IMR-90 (cell line): ENCODE measurements around the gene CDX1. TPM values are rescaled to one million over a fixed set of nuclear protein-coding genes. Genes with fewer than 3 reads are reported as not detected.

Experiments
- ATAC-seq: fragments of 200-7000 bp; cut with Tn5 transposase; 2 replicates; pipeline ENCODE4 v1.9.1; 2020; ENCODE audit warnings: low read depth, mild to moderate bottlenecking, moderate library complexity
- BruUV-seq: library from RNA; stranded (reverse); fragments of 400-500 nt; replicated peaks from 2 replicates; lab custom pipeline; 2021; lab: Mats Ljungman, UMichigan
- CTCF ChIA-PET: fragments of 300-600 bp; formaldehyde crosslinking; extraction: SDS; loops from one replicate; lab custom pipeline; 2021; ENCODE audit warnings: antibody characterized with exemption; lab: Yijun Ruan, JAX
- POLR2A ChIA-PET: fragments of 300-600 bp; sonication (Branson Sonifier 250); formaldehyde crosslinking; loops from one replicate; lab custom pipeline; 2022; ENCODE audit warnings: antibody characterized with exemption; ENCODE audit not compliant: unreplicated experiment; lab: Charles Lee
- DNase-seq: peaks from one replicate; pipeline ENCODE4 v3.0.0; 2013
- H2AFZ ChIP-seq: replicated peaks from 2 replicates; pipeline ENCODE3; 2013; ENCODE audit warnings: low read length, mild to moderate bottlenecking; ENCODE audit not compliant: poor library complexity
- H2AK5ac ChIP-seq: 2 replicates; pipeline ENCODE4 v1.6.1; 2013; ENCODE audit warnings: low read depth, low read length, inconsistent platforms
- H2AK9ac ChIP-seq: replicated peaks from 2 replicates; pipeline ENCODE3; 2013; ENCODE audit warnings: mild to moderate bottlenecking, low read depth, low read length, moderate library complexity; ENCODE audit not compliant: poor library complexity
- H2BK120ac ChIP-seq: 2 replicates; pipeline ENCODE4 v1.6.1; 2013; ENCODE audit warnings: low read depth, low read length, inconsistent platforms
- H2BK15ac ChIP-seq: 3 replicates; pipeline ENCODE4 v1.6.1; 2013; ENCODE audit warnings: low read depth, low read length, inconsistent platforms
- H2BK20ac ChIP-seq: 2 replicates; pipeline ENCODE4 v1.6.1; 2013; ENCODE audit warnings: low read depth, mild to moderate bottlenecking, inconsistent platforms, low read length, moderate library complexity
- H2BK5ac ChIP-seq: 2 replicates; pipeline ENCODE4 v1.6.1; 2013; ENCODE audit warnings: mild to moderate bottlenecking, low read depth, low read length, inconsistent platforms; ENCODE audit not compliant: poor library complexity, severe bottlenecking
- H3K14ac ChIP-seq: replicated peaks from 2 replicates; pipeline ENCODE4 v1.6.1; 2013; ENCODE audit warnings: low read depth, low read length, inconsistent platforms
- H3K18ac ChIP-seq: 2 replicates; pipeline ENCODE4 v1.6.1; 2013; ENCODE audit warnings: low read depth, low read length, control low read depth
- H3K23ac ChIP-seq: 2 replicates; pipeline ENCODE4 v1.6.1; 2013; ENCODE audit warnings: low read depth, low read length, inconsistent platforms
- H3K27ac ChIP-seq: 2 replicates; pipeline ENCODE4 v1.5.1; 2013; ENCODE audit warnings: mild to moderate bottlenecking, control low read depth, low read length; ENCODE audit not compliant: insufficient read depth
- H3K27me3 ChIP-seq: 2 replicates; pipeline ENCODE4 v1.6.1; 2013; ENCODE audit warnings: low read length; ENCODE audit not compliant: control insufficient read depth, insufficient read depth
- H3K36me3 ChIP-seq: 2 replicates; pipeline ENCODE4 v1.6.1; 2013; ENCODE audit warnings: low read length, mixed read lengths; ENCODE audit not compliant: control insufficient read depth, insufficient read depth
- H3K4ac ChIP-seq: 2 replicates; pipeline ENCODE4 v1.6.1; 2013; ENCODE audit warnings: low read depth, low read length, inconsistent platforms
- H3K4me1 ChIP-seq: 2 replicates; pipeline ENCODE4 v1.6.1; 2013; ENCODE audit warnings: low read length, mixed read lengths; ENCODE audit not compliant: control insufficient read depth, insufficient read depth
- H3K4me2 ChIP-seq: 2 replicates; pipeline ENCODE4 v1.6.1; 2013; ENCODE audit warnings: low read depth, mild to moderate bottlenecking, control low read depth, low read length, moderate library complexity
- H3K4me3 ChIP-seq: 2 replicates; pipeline ENCODE4 v1.5.1; 2013; ENCODE audit warnings: low read depth, mild to moderate bottlenecking, control low read depth, low read length, moderate library complexity; ENCODE audit not compliant: insufficient read depth
- H3K56ac ChIP-seq: 2 replicates; pipeline ENCODE4 v1.6.1; 2013; ENCODE audit warnings: low read length, inconsistent platforms; ENCODE audit not compliant: insufficient read depth; ENCODE audit errors: extremely low read depth
- H3K79me1 ChIP-seq, 2 experiments: 2 replicates each; pipeline ENCODE4 v1.6.1; 2013; ENCODE audit warnings: low read length in 2 of 2, inconsistent platforms in 1 of 2, low read depth in 1 of 2
- H3K9ac ChIP-seq: 2 replicates; pipeline ENCODE4 v1.6.1; 2013; ENCODE audit warnings: low read depth, low read length, control low read depth
- H3K9me1 ChIP-seq: 2 replicates; pipeline ENCODE4 v1.6.1; 2013; ENCODE audit warnings: low read length, inconsistent platforms; ENCODE audit not compliant: insufficient read depth
- H3K9me3 ChIP-seq: 2 replicates; pipeline ENCODE4 v1.6.1; 2013; ENCODE audit warnings: low read length; ENCODE audit not compliant: control insufficient read depth, insufficient read depth
- H4K20me1 ChIP-seq: 2 replicates; pipeline ENCODE4 v1.6.1; 2013; ENCODE audit warnings: low read length, inconsistent platforms; ENCODE audit not compliant: insufficient read depth
- H4K5ac ChIP-seq: 2 replicates; pipeline ENCODE4 v1.6.1; 2013; ENCODE audit warnings: mild to moderate bottlenecking, low read depth, low read length, control low read depth
- H4K8ac ChIP-seq, 2 experiments: 2 replicates each; pipeline ENCODE4 v1.6.1; 2013; ENCODE audit warnings: low read depth in 2 of 2, low read length in 2 of 2, control low read depth in 1 of 2, inconsistent platforms in 1 of 2
- H4K91ac ChIP-seq: 2 replicates; pipeline ENCODE4 v1.6.1; 2013; ENCODE audit warnings: low read depth, low read length, inconsistent platforms; ENCODE audit not compliant: insufficient read depth
- CTCF ChIP-seq: conservative IDR thresholded peaks from 2 replicates; pipeline ENCODE4 v1.5.1; 2012; ENCODE audit warnings: mild to moderate bottlenecking, low read depth, low read length, improper control_type of control experiment
- MAFK ChIP-seq: IDR thresholded peaks from 2 replicates; pipeline ENCODE4 v1.6.1; 2012; ENCODE audit warnings: low read depth, low read length, improper control_type of control experiment
- MAZ ChIP-seq: IDR thresholded peaks from 2 replicates; pipeline ENCODE4 v1.6.1; 2012; ENCODE audit warnings: low read depth, mild to moderate bottlenecking, low read length, improper control_type of control experiment, moderate library complexity, borderline replicate concordance
- MXI1 ChIP-seq: IDR thresholded peaks from 2 replicates; pipeline ENCODE4 v1.6.1; 2012; ENCODE audit warnings: low read depth, mild to moderate bottlenecking, low read length, moderate library complexity, borderline replicate concordance
- RCOR1 ChIP-seq: IDR thresholded peaks from 2 replicates; pipeline ENCODE4 v1.6.1; 2012; ENCODE audit warnings: mild to moderate bottlenecking, low read length, improper control_type of control experiment; ENCODE audit not compliant: insufficient replicate concordance
- WGBS, 2 experiments: methylation state at CpG; one replicate each; pipeline versions ENCODE4 v1.1.5 to v1.1.7; 2013; ENCODE audit warnings: missing lambda C conversion rate in 2 of 2; ENCODE audit not compliant: insufficient read length in 1 of 2; ENCODE audit errors: extremely low coverage in 2 of 2; 5-methylcytosine and 5-hydroxymethylcytosine counted together
- dilution Hi-C: fragments of 300-500 bp; cut with HindIII; formaldehyde crosslinking; loops from one replicate; pipeline ENCODE4 v1.14.3; 2018; ENCODE audit warnings: low sequenced_read_pairs; ENCODE audit not compliant: unreplicated experiment
- in situ Hi-C: fragments of 300-500 bp; cut with MboI; formaldehyde crosslinking; loops from 3 replicates; pipeline ENCODE4 v1.14.3; 2019; ENCODE audit warnings: low sequenced_read_pairs, inconsistent platforms, mixed read lengths
- intact Hi-C: fragments of 100-400 bp; cut with micrococcal nuclease; formaldehyde crosslinking; loops from 2 replicates; pipeline ENCODE4 v1.10.0; 2022
- polyA plus RNA-seq, 3 experiments: library from polyadenylated mRNA; depleted of rRNA; stranded (reverse); fragments of >200 nt; gene quantifications; 2 replicates each; pipeline ENCODE4 v1.2.3, GENCODE V29; 2012; ENCODE audit warnings: low replicate concordance in 1 of 3
- total RNA-seq: library from RNA; depleted of rRNA; stranded (reverse); fragments of >200 nt; gene quantifications from 2 replicates; pipeline ENCODE4 v1.2.3, GENCODE V29; 2012

CDX1 gene
- total and polyA plus RNA-seq, 2 of the 4 experiments (the other 2 are of a cell fraction): 0.18 to 0.24 TPM

GRCh38 chr5:150215979-150216944 is 49.7 kb downstream of the CDX1 start:
- H3K56ac ChIP-seq: no peak overlapping the region
- no peak overlapping the region for H2BK5ac ChIP-seq
- no peak overlapping the region for H3K4me3 ChIP-seq
- no peak for DNase-seq
- no peaks in the 10 kb centered on the region for H3K9me1 ChIP-seq
- H3K9me3 ChIP-seq: no peaks in the 10 kb centered on the region
- no peak overlapping the region for H4K91ac ChIP-seq
- no peak overlapping the region for H4K5ac ChIP-seq
- CTCF ChIA-PET: interaction anchor here (1.6 kb wide), 1 partner anchor 135 kb away, joined by 3 read pairs; no protein-coding TSS in a partner anchor
- no peak overlapping the region for H3K27ac ChIP-seq
- no peaks in the 10 kb centered on the region for H4K20me1 ChIP-seq
- H3K23ac ChIP-seq: no peak overlapping the region
- H3K27me3 ChIP-seq: no peaks in the 10 kb centered on the region
- in situ Hi-C loops (loop anchor here (10.0 to 25.0 kb wide), 3 partner anchors 211 to 579 kb away; partner anchors contain the start of genes HMGXB3 and TIGD6), intact Hi-C loops (loop anchor here (10.0 kb wide), 1 partner anchor 181 kb away; no protein-coding TSS in a partner anchor), dilution Hi-C loops (no loop called here)
- H2BK20ac ChIP-seq: no peak overlapping the region
- no peak overlapping the region for H3K4me2 ChIP-seq
- no peaks in the 10 kb centered on the region for H3K4me1 ChIP-seq
- 73% methylated on average over 5 of the region's 10 CpGs; no CpG with 5 or more reads in 1 of the 2 experiments for whole genome bisulfite sequencing, 2 experiments
- peak overlapping the region; percentile 19; the same call in 1 of the 2 replicates for H2BK120ac ChIP-seq
- no peak overlapping the region for H4K8ac ChIP-seq
- no peaks in the 10 kb centered on the region for H3K36me3 ChIP-seq
- ATAC-seq: no peak
- H2AK9ac ChIP-seq: peak overlapping the region; percentile 49
- BruUV-seq: no TSS peak
- 0 out of 2 replicates have a peak overlapping the region, but pooled peaks have one; percentile 32 for H3K14ac ChIP-seq
- no peak overlapping the region for H3K18ac ChIP-seq
- H3K79me1 ChIP-seq: no peaks in the 10 kb centered on the region
- POLR2A ChIA-PET: no interaction called here
- no peak overlapping the region for H3K9ac ChIP-seq
- no peak for TF ChIP-seq MAZ
- no peak for TF ChIP-seq RCOR1
- no peak for TF ChIP-seq CTCF
- no peak for TF ChIP-seq MAFK
- TF ChIP-seq MXI1: no peak
- peak overlapping the region; percentile 55 for H2AFZ ChIP-seq
- H2AK5ac ChIP-seq: peak overlapping the region; percentile 28
- peak overlapping the region; percentile 35 for H3K4ac ChIP-seq
- H2BK15ac ChIP-seq: no peak overlapping the region; the same call in 2 of the 3 replicates
